A673 (cell line): Measurements from ENCODE around the gene MAP2. TPM values are rescaled to one million over a fixed set of nuclear protein-coding genes. Genes with fewer than 3 reads are reported as not detected.

Experiments used
- BruUV-seq: library from RNA; stranded (reverse); fragments of 400-500 nt; replicated peaks from 2 replicates; lab custom pipeline; 2021; lab: Mats Ljungman, UMichigan
- CTCF ChIA-PET: fragments of 300-600 bp; sonication (Branson Sonifier 250); formaldehyde crosslinking; loops from one replicate; lab custom pipeline; 2022; ENCODE audit warnings: antibody characterized with exemption; lab: Charles Lee
- POLR2A ChIA-PET: fragments of 300-600 bp; sonication (Branson Sonifier 250); formaldehyde crosslinking; loops from one replicate; lab custom pipeline; 2022; ENCODE audit warnings: antibody characterized with exemption; ENCODE audit not compliant: low non-redundant PET; lab: Charles Lee
- DNase-seq: peaks from one replicate; pipeline ENCODE4 v3.0.0-alpha.2; 2015; ENCODE audit warnings: low spot score
- H3K27ac ChIP-seq: fragments of 200-600 bp; sonication (generic); 2 replicates; pipeline ENCODE4 v1.5.1; 2016; ENCODE audit warnings: mixed run types, low read depth, mild to moderate bottlenecking, mixed read lengths, antibody characterized with exemption, low read length; ENCODE audit not compliant: poor library complexity, severe bottlenecking
- H3K27me3 ChIP-seq: fragments of 200-600 bp; sonication (generic); replicated peaks from 2 replicates; pipeline ENCODE4 v1.6.1; 2017; ENCODE audit warnings: mixed run types, low read depth, mild to moderate bottlenecking, mixed read lengths, antibody characterized with exemption, low read length; ENCODE audit not compliant: insufficient read depth, poor library complexity
- H3K36me3 ChIP-seq: fragments of 200-600 bp; sonication (generic); 2 replicates; pipeline ENCODE4 v1.6.1; 2016; ENCODE audit warnings: mixed run types, mild to moderate bottlenecking, mixed read lengths, antibody characterized with exemption, low read length; ENCODE audit not compliant: insufficient read depth, poor library complexity, severe bottlenecking
- H3K4me1 ChIP-seq: fragments of 200-600 bp; sonication (generic); 2 replicates; pipeline ENCODE4 v1.6.1; 2017; ENCODE audit warnings: mixed run types, mild to moderate bottlenecking, mixed read lengths, antibody characterized with exemption, low read length; ENCODE audit not compliant: insufficient read depth, poor library complexity, severe bottlenecking
- H3K4me3 ChIP-seq: fragments of 200-600 bp; sonication (generic); 2 replicates; pipeline ENCODE4 v1.5.1; 2016; ENCODE audit warnings: low read depth, mixed run types, mild to moderate bottlenecking, mixed read lengths, low read length; ENCODE audit not compliant: poor library complexity, severe bottlenecking
- H3K9me3 ChIP-seq: fragments of 200-600 bp; sonication (generic); 2 replicates; pipeline ENCODE4 v1.6.1; 2016; ENCODE audit warnings: mixed run types, low read depth, mild to moderate bottlenecking, mixed read lengths, antibody characterized with exemption, low read length; ENCODE audit not compliant: poor library complexity, severe bottlenecking
- CTCF ChIP-seq: fragments of 300-800, 200-600 bp; sonication (generic); conservative IDR thresholded peaks from 2 replicates; pipeline ENCODE4 v1.5.1; 2017; ENCODE audit warnings: low read depth, mild to moderate bottlenecking, antibody characterized with exemption, low read length, moderate library complexity, mixed read lengths
- EZH2 ChIP-seq: fragments of 200-600 bp; sonication (generic); IDR thresholded peaks from 2 replicates; pipeline ENCODE4 v1.6.1; 2017; ENCODE audit warnings: borderline replicate concordance, low read depth, mild to moderate bottlenecking, mixed read lengths, antibody characterized with exemption, low read length; ENCODE audit not compliant: poor library complexity, severe bottlenecking
- intact Hi-C: fragments of 100-400 bp; cut with micrococcal nuclease; formaldehyde crosslinking; loops from one replicate; pipeline ENCODE4 v1.10.0; 2022; ENCODE audit not compliant: unreplicated experiment
- total RNA-seq: library from RNA; stranded (reverse); gene quantifications from 2 replicates; pipeline ENCODE4 v1.2.3, GENCODE V29; 2021

MAP2 gene
- total RNA-seq, 1 experiment from 2014 or later, result 1.7 TPM

GRCh38 chr2:209767316-209767715, 343.5 kb downstream of the MAP2 start:
- Histone ChIP-seq H3K9me3 (no peaks in the 10 kb centered on the region), H3K27ac (no peak overlapping the region), H3K4me3 (no peak overlapping the region), H3K4me1 (no peaks in the 10 kb centered on the region), H3K36me3 (no peaks in the 10 kb centered on the region), H3K27me3 (peaks cover 42% of the 10 kb centered on the region)
- no peak for TF ChIP-seq EZH2
- no peak for TF ChIP-seq CTCF
- BruUV-seq, result no TSS peak
- POLR2A ChIA-PET, result no interaction called here
- CTCF ChIA-PET, result no interaction called here
- DNase-seq, result no peak
- intact Hi-C loops, result no loop called here

GRCh38 chr2:209768557-209768956, 344.7 kb downstream of the MAP2 start:
- Histone ChIP-seq H3K36me3 (no peaks in the 10 kb centered on the region), H3K27ac (no peak overlapping the region), H3K4me1 (no peaks in the 10 kb centered on the region), H3K9me3 (no peaks in the 10 kb centered on the region), H3K4me3 (no peak overlapping the region), H3K27me3 (peaks cover 52% of the 10 kb centered on the region)
- BruUV-seq, result no TSS peak
- ChIA-PET POLR2A (no interaction called here), CTCF (no interaction called here)
- no peak for TF ChIP-seq EZH2
- TF ChIP-seq CTCF, result no peak
- DNase-seq, result no peak
- intact Hi-C loops, result no loop called here

GRCh38 chr2:209771474-209772289, 347.8 kb downstream of the MAP2 start, which contains the start of gene UNC80:
Gene UNC80 (plus strand): TSS chr2:209771832. CDS start chr2:209772073, 241 bp downstream.
- Histone ChIP-seq H3K36me3 (no peaks in the 10 kb centered on the region), H3K4me1 (no peaks in the 10 kb centered on the region), H3K27ac (no peak within 1 kb of the TSS), H3K4me3 (peak within 1 kb of the TSS; percentile 34), H3K27me3 (peaks cover 75% of the 10 kb centered on the region), H3K9me3 (no peaks in the 10 kb centered on the region)
- DNase-seq, result peak; percentile 64
- POLR2A ChIA-PET, result no interaction called here
- TF ChIP-seq CTCF, result no peak
- TF ChIP-seq EZH2, result no peak
- no TSS peak for BruUV-seq
- CTCF ChIA-PET, result no interaction called here
- intact Hi-C loops, result no loop called here
